ENCODE data around the gene C1orf21. TPM values are rescaled to one million over a fixed set of nuclear protein-coding genes. Genes with fewer than 3 reads are reported as not detected.
A peak's percentile ranks its signal among the peaks of the same experiment; 100 is the strongest.

The C1orf21 gene
- total and polyA plus RNA-seq, 2 of the 4 experiments (the other 2 are of a cell fraction), result 6.4 to 9.9 TPM

GRCh38 chr1:184461321-184461720 lies 74.5 kb downstream of the C1orf21 start:
- no peak overlapping the region for H3K14ac ChIP-seq (replicated peaks; ENCODE audit: low read depth, low read length)
- no peak overlapping the region for H3K4ac ChIP-seq (ENCODE audit: low read depth, low read length)
- dilution Hi-C loops (cut with HindIII; ENCODE audit: low sequenced_read_pairs, unreplicated experiment) (no loop called here), in situ Hi-C loops (cut with MboI; ENCODE audit: low sequenced_read_pairs) (no loop called here), intact Hi-C loops (cut with micrococcal nuclease) (no loop called here)
- no peak overlapping the region for H3K9ac ChIP-seq (ENCODE audit: low read depth, low read length)
- no peaks in the 10 kb centered on the region for H3K9me3 ChIP-seq (ENCODE audit: control insufficient read depth, insufficient read depth, low read length)
- peak; percentile 51 for DNase-seq
- H4K91ac ChIP-seq (ENCODE audit: insufficient read depth, low read depth, low read length), result no peak overlapping the region
- peak; percentile 37; the same call in 1 of the 2 replicates for ATAC-seq (ENCODE audit: low read depth)
- no peak overlapping the region for H2BK5ac ChIP-seq (ENCODE audit: low read depth, low read length, poor library complexity, severe bottlenecking)
- H3K36me3 ChIP-seq (ENCODE audit: control insufficient read depth, insufficient read depth, low read length), result no peaks in the 10 kb centered on the region
- CTCF ChIA-PET, result no interaction called here
- no peak overlapping the region for H2AK9ac ChIP-seq (replicated peaks; ENCODE audit: low read depth, low read length, poor library complexity)
- POLR2A ChIA-PET (ENCODE audit: unreplicated experiment), result no interaction called here
- no peaks in the 10 kb centered on the region; the same call in 1 of the 2 replicates for H3K9me1 ChIP-seq (ENCODE audit: insufficient read depth, low read length)
- H2AK5ac ChIP-seq (ENCODE audit: low read depth, low read length), result no peak overlapping the region
- H2BK20ac ChIP-seq (ENCODE audit: low read depth, low read length), result no peak overlapping the region
- no peak overlapping the region for H3K4me3 ChIP-seq (ENCODE audit: insufficient read depth, low read depth, low read length)
- no peaks in the 10 kb centered on the region for H4K20me1 ChIP-seq (ENCODE audit: insufficient read depth, low read length)
- no peak overlapping the region for H2BK120ac ChIP-seq (ENCODE audit: low read depth, low read length)
- no peak overlapping the region for H2BK15ac ChIP-seq (ENCODE audit: low read depth, low read length)
- peaks cover 3 to 10% of the 10 kb centered on the region in 2 experiments; a peak in 1 of 4 replicates for H3K79me1 ChIP-seq (ENCODE audit: low read depth in 1 of 2, low read length in 2 of 2)
- H3K27me3 ChIP-seq (ENCODE audit: control insufficient read depth, insufficient read depth, low read length), result no peaks in the 10 kb centered on the region
- H3K27ac ChIP-seq (ENCODE audit: insufficient read depth, low read length), result no peak overlapping the region
- BruUV-seq (replicated peaks), result no TSS peak
- H3K23ac ChIP-seq (ENCODE audit: low read depth, low read length), result no peak overlapping the region
- peaks cover 6% of the 10 kb centered on the region for H3K4me1 ChIP-seq (ENCODE audit: control insufficient read depth, insufficient read depth, low read length)
- TF ChIP-seq SMC3 (IDR thresholded peaks at IDR 0.05; ENCODE audit: low read depth, low read length) (no peak), POLR2A (IDR thresholded peaks at IDR 0.05; ENCODE audit: low read depth, low read length) (no peak), USF2 (IDR thresholded peaks at IDR 0.05; ENCODE audit: low read depth, low read length) (no peak), MAZ (IDR thresholded peaks at IDR 0.05; ENCODE audit: borderline replicate concordance, low read depth, low read length) (no peak), BHLHE40 (IDR thresholded peaks at IDR 0.05; ENCODE audit: low read depth, low read length) (no peak), RCOR1 (IDR thresholded peaks at IDR 0.05; ENCODE audit: insufficient replicate concordance, low read length) (no peak), CEBPB (IDR thresholded peaks at IDR 0.05; ENCODE audit: low read depth, low read length) (no peak)
- TF ChIP-seq, protein P1, sequence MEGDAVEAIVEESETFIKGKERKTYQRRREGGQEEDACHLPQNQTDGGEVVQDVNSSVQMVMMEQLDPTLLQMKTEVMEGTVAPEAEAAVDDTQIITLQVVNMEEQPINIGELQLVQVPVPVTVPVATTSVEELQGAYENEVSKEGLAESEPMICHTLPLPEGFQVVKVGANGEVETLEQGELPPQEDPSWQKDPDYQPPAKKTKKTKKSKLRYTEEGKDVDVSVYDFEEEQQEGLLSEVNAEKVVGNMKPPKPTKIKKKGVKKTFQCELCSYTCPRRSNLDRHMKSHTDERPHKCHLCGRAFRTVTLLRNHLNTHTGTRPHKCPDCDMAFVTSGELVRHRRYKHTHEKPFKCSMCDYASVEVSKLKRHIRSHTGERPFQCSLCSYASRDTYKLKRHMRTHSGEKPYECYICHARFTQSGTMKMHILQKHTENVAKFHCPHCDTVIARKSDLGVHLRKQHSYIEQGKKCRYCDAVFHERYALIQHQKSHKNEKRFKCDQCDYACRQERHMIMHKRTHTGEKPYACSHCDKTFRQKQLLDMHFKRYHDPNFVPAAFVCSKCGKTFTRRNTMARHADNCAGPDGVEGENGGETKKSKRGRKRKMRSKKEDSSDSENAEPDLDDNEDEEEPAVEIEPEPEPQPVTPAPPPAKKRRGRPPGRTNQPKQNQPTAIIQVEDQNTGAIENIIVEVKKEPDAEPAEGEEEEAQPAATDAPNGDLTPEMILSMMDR (conservative IDR thresholded peaks at IDR 0.05; ENCODE audit: low read depth, low read length), result no peak
- no peak overlapping the region for H4K8ac ChIP-seq (ENCODE audit: low read depth in 2 of 2, low read length in 2 of 2)
- WGBS, 2 experiments (ENCODE audit: extremely low coverage in 2 of 2, insufficient read length in 1 of 2), result 89% methylated on average over 3 of the region's 5 CpGs; no CpG with 5 or more reads in 1 of the 2 experiments
- H4K5ac ChIP-seq (ENCODE audit: low read depth, low read length), result no peak overlapping the region
- no peak overlapping the region for H3K18ac ChIP-seq (ENCODE audit: low read depth, low read length)
- no peak overlapping the region for H3K56ac ChIP-seq (ENCODE audit: extremely low read depth, insufficient read depth, low read length)
- no peak overlapping the region for H2AFZ ChIP-seq (replicated peaks; ENCODE audit: low read length, poor library complexity)
- no peak overlapping the region for H3K4me2 ChIP-seq (ENCODE audit: low read depth, low read length)
